Right lobe of liver (tissue), 4 donors: ENCODE data around the gene ATP5F1A.

Source experiments
- CTCF ChIP-seq, 4 donors: fragments of 200-600 bp in 3 of 4; fragments of 450-650 bp in 1 of 4; IDR thresholded peaks; one replicate each; pipeline versions ENCODE4 v1.5.1 to v1.8.0; 2016 to 2022; ENCODE audit warnings: antibody characterized with exemption in 4 of 4, mild to moderate bottlenecking in 2 of 4
- POLR2A ChIP-seq: fragments of 450-650 bp; IDR thresholded peaks from one replicate; pipeline ENCODE4 v1.6.1; 2017; ENCODE audit warnings: antibody characterized with exemption, mild to moderate bottlenecking
- donor health status: DM: no; HTN: no; CAD: no.
- donor health status: DM: no; HTN: no; CAD: no.
- donor health status: DM: no; HTN: yes; CAD: no.

DNA sequence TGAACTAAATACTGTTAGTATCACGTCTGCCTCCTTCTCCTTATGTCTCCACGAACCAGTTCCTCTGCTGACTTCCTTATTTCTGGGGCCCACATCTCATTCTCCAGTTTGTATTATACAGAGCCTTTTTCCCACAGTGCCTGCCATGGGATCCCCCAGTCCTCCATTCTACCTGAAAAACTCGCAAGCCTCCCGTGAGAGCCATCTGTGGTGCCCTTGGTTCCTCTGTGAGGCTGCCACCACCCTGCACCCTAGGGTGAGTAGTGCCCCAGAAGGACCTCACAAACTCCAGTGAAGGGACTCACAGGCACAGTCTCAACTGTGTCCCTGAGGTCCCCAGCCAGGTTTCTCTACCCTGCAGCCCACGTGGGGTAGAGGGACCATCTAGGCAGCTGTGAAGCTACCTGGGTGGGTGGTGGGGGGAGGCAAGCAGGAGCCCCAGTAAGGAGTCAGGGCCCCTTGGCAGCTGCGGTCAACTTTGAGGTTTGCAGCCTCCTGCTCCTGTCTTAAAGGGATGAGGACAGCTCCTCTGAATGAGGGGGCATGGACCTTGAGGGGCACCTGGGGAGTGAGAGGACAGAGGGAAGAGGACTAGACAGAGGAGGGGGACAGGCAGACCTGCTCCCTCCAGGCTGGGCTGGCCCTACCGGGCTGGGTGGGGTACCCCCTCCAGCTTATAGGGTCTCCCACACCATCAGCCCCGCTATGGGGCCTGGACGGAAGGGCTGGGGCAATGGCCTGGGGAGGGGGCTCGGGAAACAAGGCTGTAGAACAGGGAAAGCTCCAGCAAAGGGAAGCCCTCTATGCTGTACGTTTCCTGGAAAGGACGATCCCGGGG lies 27.1 kb downstream of the ATP5F1A start:
- TF ChIP-seq CTCF (IDR thresholded peaks at IDR 0.05) (no peak), POLR2A (no peak)
